DMS53 treated with DMSO at 0.1 percent for 48 hours (cell line): Measurements from ENCODE around the gene TRAPPC3.
"Not testable (repeated sequence)": the region's sequence is repeated elsewhere in the genome, so short reads cannot be mapped to it uniquely, and the experiment has no call there.

Experiments used
- DNase-seq: peaks from one replicate; lab custom pipeline; 2025; ENCODE audit not compliant: unreplicated experiment; lab: John Stamatoyannopoulos, UW

Gene TRAPPC3

DNA sequence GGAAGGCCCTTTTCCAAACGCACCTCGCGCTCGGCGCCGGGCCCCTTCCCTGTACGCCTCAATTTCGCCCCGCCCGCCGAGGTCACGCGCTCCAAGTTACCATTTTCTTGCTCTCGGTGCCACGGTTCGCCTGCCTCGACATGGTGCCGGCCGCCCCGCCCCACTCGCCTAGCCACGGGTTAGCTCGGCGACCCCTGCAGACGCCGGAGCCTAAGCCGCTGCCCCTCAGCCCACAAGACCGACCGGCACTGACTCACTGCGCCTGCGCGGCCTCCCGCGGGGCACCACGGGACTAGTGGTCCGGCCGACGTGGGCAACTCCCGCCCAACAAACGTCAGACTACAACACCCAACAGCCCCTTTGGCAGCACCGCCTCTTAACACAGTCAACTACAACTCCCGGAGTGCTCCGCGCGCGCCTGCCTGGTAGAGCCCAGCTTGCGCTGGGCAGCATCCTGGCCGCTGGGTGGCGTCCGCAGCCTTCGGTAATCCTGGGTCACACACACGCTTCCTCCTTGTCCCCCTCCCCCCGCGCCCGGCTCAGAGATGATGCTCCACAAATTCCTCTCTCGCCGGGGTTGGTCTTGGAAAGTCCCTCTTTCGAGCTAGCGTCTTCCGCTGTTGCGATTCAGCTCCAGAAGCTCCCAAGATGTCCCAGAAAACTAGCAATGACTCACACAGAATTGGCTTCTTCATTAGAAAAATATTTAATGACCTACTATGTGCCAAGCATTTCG is at the start of gene TRAPPC3:
TRAPPC3 (minus strand) TSS at position 250 of the 736 bp plus-strand sequence; CDS start at position 142, 108 bp downstream.
- peak; percentile 99 for DNase-seq

DNA sequence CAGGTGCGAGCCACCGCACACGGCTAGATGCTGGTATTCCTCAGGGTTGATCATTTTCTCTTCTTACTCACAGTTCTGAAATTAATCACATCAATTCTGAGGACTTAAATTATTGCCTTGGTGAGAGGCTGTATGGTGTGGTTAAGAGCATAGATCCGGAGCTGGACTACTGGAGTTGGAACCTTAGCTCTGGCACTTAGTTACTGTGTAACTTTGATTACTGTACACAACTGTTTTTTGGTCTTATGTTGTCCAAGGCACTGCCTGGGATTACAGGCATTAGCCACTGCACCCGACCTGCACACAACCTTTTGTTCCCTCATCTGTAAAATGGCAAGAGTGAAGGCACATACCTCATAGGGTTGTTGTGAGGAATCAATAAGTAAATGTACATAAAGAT is 49.4 kb upstream of the TRAPPC3 start:
- no peak for DNase-seq

- DNase-seq = not testable (repeated sequence)
These were observed 47.5 kb upstream of the TRAPPC3 start for GRCh38 chr1:36196805-36197204.

GRCh38 chr1:36187800-36188593 is 38.7 kb upstream of the TRAPPC3 start:
- peak; percentile 82 for DNase-seq

DNA sequence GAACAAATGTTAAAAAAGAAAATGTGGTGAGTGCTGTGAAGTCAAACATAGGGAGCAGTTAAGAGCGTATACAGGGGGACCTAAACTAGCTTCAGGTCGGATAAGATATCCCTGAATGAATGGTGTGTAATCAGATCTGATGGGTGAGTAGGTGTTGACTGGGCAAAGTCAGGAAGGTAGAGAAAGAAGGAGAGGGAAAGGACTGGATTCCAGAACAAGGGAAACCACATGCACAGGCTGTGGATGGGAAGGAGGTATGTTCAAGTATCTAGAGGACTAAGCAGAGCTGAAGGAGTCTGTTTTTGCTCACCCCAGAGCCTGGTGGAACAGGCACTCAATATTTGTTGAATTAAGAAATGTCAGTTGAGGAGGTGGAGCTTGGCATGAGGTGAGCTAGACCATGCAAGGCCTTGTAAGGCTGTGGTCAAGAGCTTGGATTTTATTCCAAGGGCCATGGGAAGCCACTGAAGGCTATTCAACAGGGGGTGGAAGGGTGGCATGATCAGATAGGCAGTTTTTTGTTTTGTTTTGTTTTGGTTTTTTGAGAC is 34.1 kb upstream of the TRAPPC3 start:
- no peak for DNase-seq

- no peak for DNase-seq
These were observed 33.4 kb upstream of the TRAPPC3 start for GRCh38 chr1:36182734-36183133.

DNA sequence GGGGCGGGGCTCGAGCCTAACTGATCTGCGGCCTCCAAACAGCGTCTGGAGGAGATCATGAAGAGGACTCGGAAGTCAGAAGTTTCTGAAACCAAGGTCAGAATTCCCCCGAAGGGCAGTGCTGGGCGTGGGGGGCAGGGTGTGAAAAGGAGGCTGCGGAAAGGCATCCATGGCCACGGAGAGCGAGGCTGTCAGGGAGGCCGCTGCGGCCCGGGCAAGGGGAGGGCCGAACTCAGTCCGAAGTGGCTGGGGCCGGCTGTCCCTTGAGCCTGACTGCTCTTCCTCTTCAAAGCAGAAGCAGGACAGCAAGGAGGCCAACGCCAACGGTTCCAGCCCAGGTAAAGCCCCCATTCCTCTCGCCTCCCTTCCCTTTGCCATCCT is 29.9 kb upstream of the TRAPPC3 start:
- DNase-seq = no peak

GRCh38 chr1:36178471-36179219 is 29.4 kb upstream of the TRAPPC3 start:
- DNase-seq = no peak

- no peak for DNase-seq
These were observed 28.5 kb upstream of the TRAPPC3 start for GRCh38 chr1:36177589-36178431.

DNA sequence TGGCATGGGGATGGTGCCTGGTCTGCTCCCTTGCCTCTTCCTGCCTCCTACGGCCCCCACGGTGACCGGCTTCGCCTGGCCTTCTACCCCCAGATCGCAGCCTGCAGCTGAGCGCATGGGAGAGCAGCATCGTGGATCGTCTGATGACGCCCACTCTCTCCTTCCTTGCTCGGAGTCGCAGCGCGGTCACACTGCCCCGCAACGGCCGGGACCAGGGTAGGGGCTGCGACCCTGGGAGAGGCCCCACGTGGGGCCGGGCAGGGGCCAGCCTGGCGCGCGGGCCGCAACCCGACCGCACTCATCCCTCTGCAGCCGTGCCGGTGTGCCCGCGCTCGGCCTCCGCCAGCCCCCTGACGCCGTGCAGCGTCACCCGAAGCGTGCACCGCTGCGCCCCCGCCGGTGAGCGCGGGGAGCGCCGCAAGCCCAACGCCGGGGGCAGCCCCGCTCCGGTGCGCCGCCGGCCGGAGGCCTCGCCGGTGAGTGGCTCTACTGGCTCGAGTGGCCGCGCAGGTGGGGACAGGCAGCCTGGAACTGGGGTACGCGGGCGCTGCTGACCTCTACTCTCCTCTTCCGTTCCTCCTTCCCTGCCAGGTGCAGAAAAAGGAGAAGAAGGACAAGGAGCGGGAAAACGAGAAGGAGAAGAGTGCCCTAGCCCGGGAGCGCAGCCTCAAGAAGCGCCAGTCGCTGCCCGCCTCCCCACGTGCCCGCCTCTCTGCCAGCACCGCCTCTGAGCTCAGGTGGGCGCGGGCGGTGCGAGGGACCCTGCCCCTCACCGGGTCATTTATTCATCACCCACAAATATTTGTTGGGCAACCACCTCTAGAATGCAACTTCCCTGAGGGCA is 27.0 kb upstream of the TRAPPC3 start:
- no peak for DNase-seq

GRCh38 chr1:36175137-36176095 is 26.1 kb upstream of the TRAPPC3 start:
- DNase-seq = no peak

DNA sequence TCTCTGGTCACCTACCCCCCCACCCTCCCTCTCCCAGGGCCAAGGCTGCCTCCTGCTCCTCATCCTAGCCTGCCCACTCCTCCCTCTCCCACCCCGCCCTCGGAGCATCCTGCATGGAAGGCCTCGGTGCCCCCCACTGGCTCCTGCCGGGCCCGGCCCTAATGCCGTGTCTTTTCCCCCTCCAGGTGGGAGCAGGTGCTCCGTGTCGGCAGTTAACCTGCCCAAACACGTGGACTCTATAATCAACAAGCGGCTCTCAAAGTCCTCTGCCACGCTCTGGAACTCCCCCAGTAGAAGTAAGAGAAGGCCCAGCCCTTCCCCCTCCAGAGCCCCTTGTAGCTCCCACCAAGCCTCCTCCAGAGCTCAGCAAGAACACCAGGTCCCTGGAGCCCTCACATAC is 25.4 kb upstream of the TRAPPC3 start:
- no peak for DNase-seq

GRCh38 chr1:36172983-36173382 is 23.7 kb upstream of the TRAPPC3 start:
- DNase-seq = no peak

- DNase-seq = no peak
These were observed 22.9 kb upstream of the TRAPPC3 start for GRCh38 chr1:36172017-36172747.

GRCh38 chr1:36170643-36171412 is 21.5 kb upstream of the TRAPPC3 start:
- DNase-seq = no peak

- DNase-seq = no peak
These were observed 19.2 kb upstream of the TRAPPC3 start for GRCh38 chr1:36168514-36168913.
